ENCODE data around the gene H2AZ1. TPM values are rescaled to one million over a fixed set of nuclear protein-coding genes. Genes with fewer than 3 reads are reported as not detected.

The H2AZ1 gene
- total and polyA plus RNA-seq, 9 of the 15 experiments (the other 6 are each of a cell fraction or from before 2014, with no cell fraction given): 605 to 4,380 (median 768) TPM

DNA sequence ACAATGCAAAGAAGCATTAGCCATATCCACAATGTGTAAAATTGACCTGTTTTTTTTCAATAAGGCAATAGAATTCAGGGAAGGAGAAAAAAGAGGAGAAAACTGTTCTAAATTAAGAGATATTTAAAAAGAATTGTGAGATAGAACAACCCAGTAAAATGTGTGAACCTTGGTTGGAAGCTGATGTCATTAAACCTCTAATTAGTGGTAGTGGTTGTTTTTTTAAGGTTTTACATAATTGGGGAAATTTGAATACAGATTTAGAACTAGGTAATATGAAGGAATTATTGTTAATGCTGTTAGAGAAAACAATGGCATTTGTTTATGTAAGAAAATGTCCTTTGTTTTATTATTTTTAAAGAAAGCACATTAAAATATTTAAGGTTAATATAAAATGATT lies 15.1 kb upstream of the H2AZ1 start (continued):
- TF ChIP-seq, protein P1, sequence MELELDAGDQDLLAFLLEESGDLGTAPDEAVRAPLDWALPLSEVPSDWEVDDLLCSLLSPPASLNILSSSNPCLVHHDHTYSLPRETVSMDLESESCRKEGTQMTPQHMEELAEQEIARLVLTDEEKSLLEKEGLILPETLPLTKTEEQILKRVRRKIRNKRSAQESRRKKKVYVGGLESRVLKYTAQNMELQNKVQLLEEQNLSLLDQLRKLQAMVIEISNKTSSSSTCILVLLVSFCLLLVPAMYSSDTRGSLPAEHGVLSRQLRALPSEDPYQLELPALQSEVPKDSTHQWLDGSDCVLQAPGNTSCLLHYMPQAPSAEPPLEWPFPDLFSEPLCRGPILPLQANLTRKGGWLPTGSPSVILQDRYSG (tag; conservative IDR thresholded peaks at IDR 0.05; ENCODE audit: low read depth): no peak
- TF ChIP-seq CREBBP (IDR thresholded peaks at IDR 0.05; ENCODE audit: low read depth, low read length): no peak
- no peak for TF ChIP-seq SOX6 (IDR thresholded peaks at IDR 0.05)

DNA sequence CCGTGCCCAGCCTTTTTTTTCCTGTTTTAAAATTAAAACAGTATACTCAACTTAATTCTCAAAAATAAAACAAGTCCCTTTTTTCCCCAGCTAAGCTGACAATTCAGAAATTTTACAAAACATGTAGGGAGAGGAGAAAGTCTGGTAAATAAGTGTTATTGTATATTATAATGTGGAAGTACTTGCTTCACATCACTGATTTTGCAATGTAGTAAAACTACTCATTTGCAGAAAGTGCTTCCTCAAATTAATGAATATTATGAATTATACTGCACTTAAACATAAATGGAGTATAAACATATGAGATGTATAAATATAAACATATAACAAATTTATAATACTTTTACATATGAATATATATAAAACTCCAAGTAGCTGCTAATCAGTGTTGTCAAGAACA lies 11.6 kb upstream of the H2AZ1 start:
- H3K9ac ChIP-seq (ENCODE audit: insufficient read depth in 1 of 2, low read depth in 2 of 2, low read length in 2 of 2): no peak overlapping the region
- no peak overlapping the region for H3K4me2 ChIP-seq (ENCODE audit: insufficient read depth, low read length)
- no peaks in the 10 kb centered on the region; a peak in 1 of 5 replicates for H3K27me3 ChIP-seq (ENCODE audit: control insufficient read depth in 2 of 2, insufficient read depth in 2 of 2, low read length in 2 of 2)
- CTCF ChIA-PET (ENCODE audit: low intra/inter-chr PET ratio): interaction anchor here (0.5 kb wide), 1 partner anchor 135 kb away, joined by 4 read pairs; no protein-coding TSS in a partner anchor
- WGBS (ENCODE audit: insufficient coverage, low coverage, missing lambda C conversion rate): 0% methylated on average over 1 of the region's 1 CpG
- no peaks in the 10 kb centered on the region for H3K4me1 ChIP-seq (replicated peaks in 1 of 2; ENCODE audit: control insufficient read depth in 2 of 2, insufficient read depth in 2 of 2, low read length in 2 of 2)
- no peaks in the 10 kb centered on the region for H3K9me3 ChIP-seq (replicated peaks; ENCODE audit: control insufficient read depth, insufficient read depth, low read depth, low read length)
- no peak overlapping the region for H3K4me3 ChIP-seq
- H2AFZ ChIP-seq (ENCODE audit: low read depth, low read length): no peak overlapping the region
- H4K20me1 ChIP-seq (replicated peaks; ENCODE audit: control insufficient read depth, insufficient read depth, low read length): no peaks in the 10 kb centered on the region
- H3K79me2 ChIP-seq (ENCODE audit: control insufficient read depth, insufficient read depth, low read length): no peaks in the 10 kb centered on the region
- BruUV-seq (replicated peaks): no TSS peak
- no peak for ATAC-seq
- POLR2A ChIA-PET: interaction anchor here (1.5 kb wide), 1 partner anchor 11 kb away, joined by 5 read pairs; the partner anchor contains the start of gene H2AZ1
- DNase-seq (ENCODE audit: extremely low read depth in 1 of 4, low spot score in 3 of 4): no peak
- in situ Hi-C loops (cut with MboI): no loop called here
- intact Hi-C loops (cut with micrococcal nuclease): no loop called here
- no peaks in the 10 kb centered on the region for H3K36me3 ChIP-seq (ENCODE audit: control insufficient read depth, insufficient read depth, low read length)
- H3K27ac ChIP-seq (ENCODE audit: extremely low read depth, low read depth, low read length): no peak overlapping the region
- FAIRE-seq: no peak
- H3K9me1 ChIP-seq (ENCODE audit: control insufficient read depth, insufficient read depth, low read length): no peaks in the 10 kb centered on the region
- no peak for TF ChIP-seq RBM34 (IDR thresholded peaks at IDR 0.05; ENCODE audit: borderline replicate concordance, insufficient read depth, low read length)
- no peak for TF ChIP-seq FOXJ2 (tag; IDR thresholded peaks at IDR 0.05)
- TF ChIP-seq, protein P2, sequence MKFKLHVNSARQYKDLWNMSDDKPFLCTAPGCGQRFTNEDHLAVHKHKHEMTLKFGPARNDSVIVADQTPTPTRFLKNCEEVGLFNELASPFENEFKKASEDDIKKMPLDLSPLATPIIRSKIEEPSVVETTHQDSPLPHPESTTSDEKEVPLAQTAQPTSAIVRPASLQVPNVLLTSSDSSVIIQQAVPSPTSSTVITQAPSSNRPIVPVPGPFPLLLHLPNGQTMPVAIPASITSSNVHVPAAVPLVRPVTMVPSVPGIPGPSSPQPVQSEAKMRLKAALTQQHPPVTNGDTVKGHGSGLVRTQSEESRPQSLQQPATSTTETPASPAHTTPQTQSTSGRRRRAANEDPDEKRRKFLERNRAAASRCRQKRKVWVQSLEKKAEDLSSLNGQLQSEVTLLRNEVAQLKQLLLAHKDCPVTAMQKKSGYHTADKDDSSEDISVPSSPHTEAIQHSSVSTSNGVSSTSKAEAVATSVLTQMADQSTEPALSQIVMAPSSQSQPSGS (CRISPR knock-in tag; IDR thresholded peaks at IDR 0.05): no peak
- TF ChIP-seq, protein P3, sequence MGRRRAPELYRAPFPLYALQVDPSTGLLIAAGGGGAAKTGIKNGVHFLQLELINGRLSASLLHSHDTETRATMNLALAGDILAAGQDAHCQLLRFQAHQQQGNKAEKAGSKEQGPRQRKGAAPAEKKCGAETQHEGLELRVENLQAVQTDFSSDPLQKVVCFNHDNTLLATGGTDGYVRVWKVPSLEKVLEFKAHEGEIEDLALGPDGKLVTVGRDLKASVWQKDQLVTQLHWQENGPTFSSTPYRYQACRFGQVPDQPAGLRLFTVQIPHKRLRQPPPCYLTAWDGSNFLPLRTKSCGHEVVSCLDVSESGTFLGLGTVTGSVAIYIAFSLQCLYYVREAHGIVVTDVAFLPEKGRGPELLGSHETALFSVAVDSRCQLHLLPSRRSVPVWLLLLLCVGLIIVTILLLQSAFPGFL (CRISPR knock-in tag; IDR thresholded peaks at IDR 0.05): no peak
- TF ChIP-seq HNRNPL (IDR thresholded peaks at IDR 0.05; ENCODE audit: low read depth, low read length): no peak
- no peak for TF ChIP-seq C11orf30 (IDR thresholded peaks at IDR 0.05; ENCODE audit: low read depth)
- TF ChIP-seq, protein P4, sequence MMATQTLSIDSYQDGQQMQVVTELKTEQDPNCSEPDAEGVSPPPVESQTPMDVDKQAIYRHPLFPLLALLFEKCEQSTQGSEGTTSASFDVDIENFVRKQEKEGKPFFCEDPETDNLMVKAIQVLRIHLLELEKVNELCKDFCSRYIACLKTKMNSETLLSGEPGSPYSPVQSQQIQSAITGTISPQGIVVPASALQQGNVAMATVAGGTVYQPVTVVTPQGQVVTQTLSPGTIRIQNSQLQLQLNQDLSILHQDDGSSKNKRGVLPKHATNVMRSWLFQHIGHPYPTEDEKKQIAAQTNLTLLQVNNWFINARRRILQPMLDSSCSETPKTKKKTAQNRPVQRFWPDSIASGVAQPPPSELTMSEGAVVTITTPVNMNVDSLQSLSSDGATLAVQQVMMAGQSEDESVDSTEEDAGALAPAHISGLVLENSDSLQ (IDR thresholded peaks at IDR 0.05): no peak
- no peak for TF ChIP-seq GATA2 (CRISPR knock-in tag; IDR thresholded peaks at IDR 0.05)
- no peak for TF ChIP-seq NR4A1 (CRISPR knock-in tag; IDR thresholded peaks at IDR 0.05)
- TF ChIP-seq NR4A1 (tag; IDR thresholded peaks at IDR 0.05): no peak
- no peak for TF ChIP-seq SMARCA5 (IDR thresholded peaks at IDR 0.05)
- TF ChIP-seq, protein P5, sequence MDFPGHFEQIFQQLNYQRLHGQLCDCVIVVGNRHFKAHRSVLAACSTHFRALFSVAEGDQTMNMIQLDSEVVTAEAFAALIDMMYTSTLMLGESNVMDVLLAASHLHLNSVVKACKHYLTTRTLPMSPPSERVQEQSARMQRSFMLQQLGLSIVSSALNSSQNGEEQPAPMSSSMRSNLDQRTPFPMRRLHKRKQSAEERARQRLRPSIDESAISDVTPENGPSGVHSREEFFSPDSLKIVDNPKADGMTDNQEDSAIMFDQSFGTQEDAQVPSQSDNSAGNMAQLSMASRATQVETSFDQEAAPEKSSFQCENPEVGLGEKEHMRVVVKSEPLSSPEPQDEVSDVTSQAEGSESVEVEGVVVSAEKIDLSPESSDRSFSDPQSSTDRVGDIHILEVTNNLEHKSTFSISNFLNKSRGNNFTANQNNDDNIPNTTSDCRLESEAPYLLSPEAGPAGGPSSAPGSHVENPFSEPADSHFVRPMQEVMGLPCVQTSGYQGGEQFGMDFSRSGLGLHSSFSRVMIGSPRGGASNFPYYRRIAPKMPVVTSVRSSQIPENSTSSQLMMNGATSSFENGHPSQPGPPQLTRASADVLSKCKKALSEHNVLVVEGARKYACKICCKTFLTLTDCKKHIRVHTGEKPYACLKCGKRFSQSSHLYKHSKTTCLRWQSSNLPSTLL (IDR thresholded peaks at IDR 0.05): no peak
- TF ChIP-seq MEF2A (IDR thresholded peaks at IDR 0.05; ENCODE audit: control insufficient read depth, low read depth, low read length): no peak
- TF ChIP-seq ZNF717 (CRISPR knock-in tag; IDR thresholded peaks at IDR 0.05): no peak

Data from K562 (cell line).